Measurements from ENCODE around the gene OR12D1. TPM values are rescaled to one million over a fixed set of nuclear protein-coding genes. Genes with fewer than 3 reads are reported as not detected.

OR12D1 gene
- polyA plus RNA-seq, 1 donor = not detected

- no peak for DNase-seq (ENCODE audit: low read depth)
These were observed 50.6 kb downstream of the OR12D1 start for GRCh38 chr6:29465279-29465678.

GRCh38 chr6:29465801-29466200 is 51.1 kb downstream of the OR12D1 start:
- no peak for DNase-seq (ENCODE audit: low read depth)

- DNase-seq (ENCODE audit: low read depth) = no peak
These were observed 51.5 kb downstream of the OR12D1 start for GRCh38 chr6:29466241-29466640.

Other genes with a start within 250 kb of the OR12D1 start
- gene OR2J2, start 244.0 kb upstream of the OR12D1 start, polyA plus RNA-seq (ENCODE audit: insufficient read length) = not detected
- 0.05 TPM for gene OR14J1, start 113.2 kb upstream of the OR12D1 start, polyA plus RNA-seq (ENCODE audit: insufficient read length)
- gene OR5V1, start 46.1 kb upstream of the OR12D1 start, polyA plus RNA-seq (ENCODE audit: insufficient read length) = not detected
- not detected for gene OR12D3, start 39.6 kb upstream of the OR12D1 start, polyA plus RNA-seq (ENCODE audit: insufficient read length)
- not detected for gene OR12D2, start 19.3 kb upstream of the OR12D1 start, polyA plus RNA-seq (ENCODE audit: insufficient read length)
- not detected for gene OR10C1, start 24.4 kb downstream of the OR12D1 start, polyA plus RNA-seq (ENCODE audit: insufficient read length)
- not detected for gene OR11A1, start 42.1 kb downstream of the OR12D1 start, polyA plus RNA-seq (ENCODE audit: insufficient read length)
- gene OR2H1, start 42.2 kb downstream of the OR12D1 start, polyA plus RNA-seq (ENCODE audit: insufficient read length) = not detected
- gene MAS1L, start 73.0 kb downstream of the OR12D1 start, polyA plus RNA-seq (ENCODE audit: insufficient read length) = not detected
- 0.28 TPM for gene UBD, start 144.8 kb downstream of the OR12D1 start, polyA plus RNA-seq (ENCODE audit: insufficient read length)
- 0.15 TPM for gene OR2H2, start 170.2 kb downstream of the OR12D1 start, polyA plus RNA-seq (ENCODE audit: insufficient read length)
- 33.1 TPM for gene GABBR1, start 218.3 kb downstream of the OR12D1 start, polyA plus RNA-seq (ENCODE audit: insufficient read length)
- gene MOG, start 242.2 kb downstream of the OR12D1 start, polyA plus RNA-seq (ENCODE audit: insufficient read length) = not detected